Right renal pelvis (tissue), 4 donors: Measurements from ENCODE around the gene ASGR2. TPM values are rescaled to one million over a fixed set of nuclear protein-coding genes. Genes with fewer than 3 reads are reported as not detected.

Source experiments
- DNase-seq, 4 donors: peaks; one replicate each; pipeline ENCODE4 v3.0.0-alpha.2; 2013; ENCODE audit warnings: low read depth in 4 of 4, low spot score in 3 of 4, missing footprints in 1 of 4
- polyA plus RNA-seq, 4 donors: library from polyadenylated mRNA; unstranded; fragments of 120-200 nt; gene quantifications; one replicate each; pipeline ENCODE4 v1.2.1, GENCODE V29; 2013; ENCODE audit not compliant: insufficient read length in 4 of 4

Gene ASGR2
- polyA plus RNA-seq, 4 donors, result 0.91 to 2.5 (median 1.7) TPM

GRCh38 chr17:7070712-7071111 lies 43.9 kb downstream of the ASGR2 start:
- DNase-seq, result no peak

GRCh38 chr17:7068268-7068667 lies 46.4 kb downstream of the ASGR2 start:
- no peak for DNase-seq

- no peak for DNase-seq
Observed at GRCh38 chr17:7067198-7067597, 47.4 kb downstream of the ASGR2 start.

GRCh38 chr17:7064261-7064660 lies 50.4 kb downstream of the ASGR2 start:
- DNase-seq, result no peak

GRCh38 chr17:7063518-7064094 lies 51.0 kb downstream of the ASGR2 start:
- DNase-seq, result no peak

GRCh38 chr17:7060165-7060891 lies 54.3 kb downstream of the ASGR2 start:
- DNase-seq, result no peak

GRCh38 chr17:7058831-7059447 lies 55.7 kb downstream of the ASGR2 start:
- DNase-seq, result no peak

GRCh38 chr17:7056386-7056785 lies 58.2 kb downstream of the ASGR2 start:
- no peak for DNase-seq

Other genes with a start within 250 kb of the ASGR2 start
- 1 to 10 TPM; 1.2 to 3.3 (median 2.1) TPM for gene ALOX12, start 118.8 kb downstream of the ASGR2 start, polyA plus RNA-seq
- 100 to 1,000 TPM; 174 to 227 (median 189) TPM for gene RNASEK, start 102.2 kb downstream of the ASGR2 start, polyA plus RNA-seq
- gene BCL6B, start 91.8 kb downstream of the ASGR2 start, polyA plus RNA-seq, result 10 to 100 TPM; 25.7 to 30.7 (median 28.3) TPM
- 1 to 10 TPM; 2.7 to 4.8 (median 3.9) TPM for gene SLC16A13, start 78.8 kb downstream of the ASGR2 start, polyA plus RNA-seq
- under 1 TPM; 0.41 to 0.67 (median 0.59) TPM for gene SLC16A11, start 70.7 kb downstream of the ASGR2 start, polyA plus RNA-seq
- 1 to 10 TPM; 1.3 to 1.9 (median 1.4) TPM for gene CLEC10A, start 34.6 kb downstream of the ASGR2 start, polyA plus RNA-seq
- 1 to 10 TPM; 4.6 to 8.1 (median 5.2) TPM for gene ASGR1, start 64.5 kb upstream of the ASGR2 start, polyA plus RNA-seq
- gene DLG4, start 105.0 kb upstream of the ASGR2 start, polyA plus RNA-seq, result 10 to 100 TPM; 30.3 to 40.3 (median 32.9) TPM
- gene ACADVL, start 105.1 kb upstream of the ASGR2 start, polyA plus RNA-seq, result 100 to 1,000 TPM; 421 to 519 (median 462) TPM
- gene DVL2, start 119.7 kb upstream of the ASGR2 start, polyA plus RNA-seq, result 10 to 100 TPM; 49.9 to 65.1 (median 50.9) TPM
- gene PHF23, start 124.6 kb upstream of the ASGR2 start, polyA plus RNA-seq, result 10 to 100 TPM; 57.4 to 66.4 (median 60.9) TPM
- gene GABARAP, start 127.6 kb upstream of the ASGR2 start, polyA plus RNA-seq, result 100 to 1,000 TPM; 389 to 496 (median 451) TPM
- gene CTDNEP1, start 136.9 kb upstream of the ASGR2 start, polyA plus RNA-seq, result 100 to 1,000 TPM; 147 to 167 (median 159) TPM
- 10 to 100 TPM; 40.3 to 55.8 (median 50.5) TPM for gene ELP5, start 137.4 kb upstream of the ASGR2 start, polyA plus RNA-seq
- gene CLDN7, start 147.7 kb upstream of the ASGR2 start, polyA plus RNA-seq, result 10 to 100 TPM; 45.0 to 66.0 (median 51.8) TPM
- gene SLC2A4, start 166.9 kb upstream of the ASGR2 start, polyA plus RNA-seq, result 1 to 10 TPM; 1.8 to 2.9 (median 2.5) TPM
- 1 to 10 TPM; 2.9 to 4.2 (median 3.4) TPM for gene YBX2, start 179.8 kb upstream of the ASGR2 start, polyA plus RNA-seq
- 100 to 1,000 TPM; 297 to 355 (median 333) TPM for gene EIF5A, start 192.8 kb upstream of the ASGR2 start, polyA plus RNA-seq
- 100 to 1,000 TPM in 2 of 4 donors, 10 to 100 TPM in 2; 86.3 to 106 (median 99.6) TPM for gene GPS2, start 200.5 kb upstream of the ASGR2 start, polyA plus RNA-seq
- gene NEURL4, start 214.5 kb upstream of the ASGR2 start, polyA plus RNA-seq, result 10 to 100 TPM; 28.3 to 33.3 (median 30.7) TPM
- 1 to 10 TPM; 5.7 to 9.1 (median 6.0) TPM for gene ACAP1, start 221.7 kb upstream of the ASGR2 start, polyA plus RNA-seq
- 10 to 100 TPM; 12.4 to 13.6 (median 12.9) TPM for gene KCTD11, start 237.3 kb upstream of the ASGR2 start, polyA plus RNA-seq
- not detected for gene TMEM95, start 240.3 kb upstream of the ASGR2 start, polyA plus RNA-seq